GM19023 (cell line): ENCODE results near the gene NPFF.
"Not testable (repeated sequence)": the region's sequence is repeated elsewhere in the genome, so short reads cannot be mapped to it uniquely, and the experiment has no call there.

Source experiments
- ATAC-seq: cut with Tn5 transposase; IDR thresholded peaks from one replicate; pipeline ENCODE4 v1.9.1; 2021; ENCODE audit warnings: mild to moderate bottlenecking, moderate library complexity; ENCODE audit not compliant: unreplicated experiment

Gene NPFF

DNA sequence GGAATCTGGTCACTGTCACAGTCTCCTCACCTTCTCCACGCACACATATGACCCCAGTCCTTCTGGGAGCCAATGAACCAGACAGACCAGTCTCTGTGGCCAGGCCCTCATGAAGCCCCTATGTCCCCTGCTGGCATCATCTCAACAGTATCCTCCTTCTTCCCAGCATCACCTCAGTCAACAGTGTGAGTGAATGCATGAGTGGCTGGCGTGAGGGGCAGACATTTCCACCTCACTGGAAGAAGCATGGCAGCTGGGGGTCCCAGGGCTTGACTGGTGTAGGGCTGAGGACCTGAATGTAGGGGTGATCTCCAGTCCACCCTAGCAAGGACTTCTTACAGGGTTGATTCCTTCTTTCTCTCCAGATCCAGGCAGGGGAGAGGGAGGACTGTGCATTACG lies 9.8 kb downstream of the NPFF start:
- ATAC-seq: no peak

DNA sequence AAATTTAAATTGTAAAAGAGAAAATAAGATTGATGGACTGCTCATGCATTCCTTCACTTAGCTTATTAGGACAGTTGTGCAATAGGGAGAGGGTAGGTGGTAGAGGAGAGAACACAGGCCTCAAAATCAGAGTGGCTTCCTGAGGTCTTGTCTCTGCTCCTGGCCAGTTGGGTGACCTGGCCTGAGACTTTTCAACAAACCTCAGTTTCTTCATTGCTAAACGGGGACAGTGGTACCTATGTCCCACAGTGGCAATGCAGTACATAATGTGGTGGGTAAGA lies 10.6 kb downstream of the NPFF start:
- ATAC-seq: no peak

DNA sequence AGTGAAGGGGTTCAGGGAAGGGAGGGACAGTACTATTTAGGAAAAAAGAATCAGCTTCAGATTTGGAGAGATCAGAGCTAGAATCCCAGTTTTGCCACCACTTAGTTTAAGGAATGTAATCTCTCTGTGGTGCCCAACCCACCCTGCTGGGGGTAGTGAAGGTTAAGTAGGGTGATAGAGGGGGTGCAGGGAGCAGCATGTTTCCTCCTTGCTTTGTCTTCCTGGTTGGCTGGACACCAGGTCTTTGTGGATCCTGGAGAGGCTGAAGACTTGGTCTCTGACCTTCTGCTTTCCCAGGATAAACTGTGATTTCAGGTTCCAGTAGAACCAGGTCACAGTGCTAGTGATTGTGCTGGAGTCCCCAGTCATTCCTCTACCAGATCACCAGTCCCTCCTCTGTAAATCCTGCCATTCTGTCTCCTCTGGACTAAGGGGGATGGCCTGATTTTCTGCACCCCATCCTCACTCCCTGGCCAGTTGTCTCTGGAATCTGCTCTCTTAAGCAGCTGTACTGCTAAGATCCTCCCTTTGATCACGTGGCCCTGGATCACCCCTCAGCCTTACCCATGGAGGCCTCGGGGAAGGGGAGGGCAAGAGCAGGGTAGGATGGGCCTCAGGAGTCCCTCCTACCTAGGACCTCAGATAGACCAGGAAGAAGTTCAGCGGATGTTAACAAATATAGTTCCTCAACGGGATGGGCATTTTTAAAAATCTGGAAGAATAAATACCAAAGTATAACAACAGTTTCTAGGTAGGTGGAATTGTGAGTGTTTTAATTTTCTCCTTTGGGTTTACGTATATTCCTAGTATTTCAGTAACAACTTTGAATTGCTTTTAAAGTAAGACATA lies 11.2 kb downstream of the NPFF start:
- no peak for ATAC-seq

DNA sequence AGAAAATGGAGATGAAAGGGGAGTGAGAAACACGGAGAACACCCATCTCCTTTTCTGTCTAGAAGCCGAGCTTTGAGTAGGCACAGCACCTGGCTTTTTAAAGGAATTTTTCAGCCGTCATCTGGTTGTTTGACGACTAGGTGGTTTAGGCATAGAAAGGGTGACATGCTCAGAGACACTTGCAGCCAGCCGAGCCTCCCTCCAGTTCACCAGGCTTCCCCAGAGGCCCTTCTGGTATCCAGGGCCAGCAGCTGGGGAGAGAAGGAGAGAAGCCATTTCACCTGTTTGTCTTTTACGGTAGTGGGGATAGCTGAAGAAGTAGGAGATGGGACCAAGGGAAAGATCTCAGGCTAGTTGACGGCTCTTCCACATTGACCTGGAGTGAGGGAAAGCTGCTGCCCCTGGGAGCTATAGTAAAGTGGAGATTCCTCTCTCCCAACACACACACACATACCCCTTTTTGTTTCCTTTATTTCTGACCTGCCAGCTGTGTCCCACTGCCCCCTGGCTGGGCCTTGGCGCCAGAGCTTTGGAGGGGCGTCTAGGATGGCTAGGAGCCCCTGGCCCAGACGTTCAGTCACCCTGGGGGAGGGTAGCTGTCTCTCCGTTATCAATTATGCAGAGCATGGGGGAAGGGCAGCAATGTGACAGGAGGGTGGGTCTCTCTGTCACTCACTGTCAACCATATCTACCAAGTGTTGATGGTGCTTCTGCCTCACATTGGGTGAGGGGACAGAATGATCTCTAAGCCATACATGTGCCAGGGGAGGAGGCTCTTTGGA lies 13.5 kb downstream of the NPFF start:
- ATAC-seq: no peak

DNA sequence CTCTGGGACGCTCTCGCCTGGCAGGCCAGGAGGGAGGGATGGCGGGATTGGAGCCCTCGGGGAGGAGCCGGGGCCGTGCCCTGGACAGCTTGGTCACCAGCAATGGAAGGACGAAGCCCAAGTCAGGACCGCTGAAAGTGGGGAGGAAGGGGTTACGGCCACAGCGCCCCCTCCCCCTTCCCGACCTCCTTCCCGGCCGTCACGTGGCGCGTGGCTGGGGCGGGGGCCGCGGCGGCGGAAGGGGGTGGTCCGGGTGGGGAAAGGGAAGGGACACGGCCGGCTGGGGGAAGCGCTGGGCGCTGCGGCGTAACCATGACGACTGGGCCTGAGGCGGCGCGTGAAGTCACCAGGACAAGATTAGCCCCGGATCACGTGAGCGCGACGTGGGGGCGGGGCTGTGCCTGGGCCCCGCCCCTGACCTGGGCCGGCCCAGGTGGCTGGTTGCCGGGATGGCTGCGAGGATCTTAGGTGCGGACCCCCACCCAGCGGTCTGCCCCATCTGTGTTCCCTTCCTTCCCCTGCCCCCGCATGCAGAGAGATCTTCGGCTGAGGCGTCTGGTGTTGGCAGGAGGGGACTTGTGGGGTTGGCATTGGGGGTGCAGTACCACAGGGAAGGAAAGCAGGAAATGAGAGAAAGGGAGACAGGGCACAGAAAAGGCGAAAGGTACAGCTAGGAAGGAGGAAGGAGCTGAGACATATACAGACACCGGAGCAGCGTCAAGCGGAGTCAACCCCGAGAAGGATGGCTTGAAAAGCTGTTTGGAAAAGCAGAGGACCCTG lies 14.3 kb downstream of the NPFF start:
- ATAC-seq: peak; percentile 97

DNA sequence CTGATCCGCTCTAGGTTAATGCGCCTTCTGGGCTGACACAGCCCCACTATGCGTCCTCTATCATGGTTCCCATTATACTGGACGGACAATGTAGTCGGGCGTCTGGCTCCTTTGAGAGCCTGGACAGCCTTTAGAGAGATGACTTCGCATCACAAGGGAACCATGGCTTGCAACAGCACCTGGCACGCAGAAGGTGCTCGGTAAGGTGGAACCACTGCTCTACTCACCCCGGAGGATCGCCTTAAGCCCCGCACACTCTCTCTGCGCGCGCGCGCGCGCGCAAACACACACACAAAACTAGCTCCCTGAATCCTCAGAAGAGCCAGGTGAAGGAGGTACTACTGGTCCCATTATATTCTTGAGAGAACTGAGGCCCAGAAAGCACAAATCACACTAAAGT lies 15.1 kb downstream of the NPFF start:
- no peak for ATAC-seq

DNA sequence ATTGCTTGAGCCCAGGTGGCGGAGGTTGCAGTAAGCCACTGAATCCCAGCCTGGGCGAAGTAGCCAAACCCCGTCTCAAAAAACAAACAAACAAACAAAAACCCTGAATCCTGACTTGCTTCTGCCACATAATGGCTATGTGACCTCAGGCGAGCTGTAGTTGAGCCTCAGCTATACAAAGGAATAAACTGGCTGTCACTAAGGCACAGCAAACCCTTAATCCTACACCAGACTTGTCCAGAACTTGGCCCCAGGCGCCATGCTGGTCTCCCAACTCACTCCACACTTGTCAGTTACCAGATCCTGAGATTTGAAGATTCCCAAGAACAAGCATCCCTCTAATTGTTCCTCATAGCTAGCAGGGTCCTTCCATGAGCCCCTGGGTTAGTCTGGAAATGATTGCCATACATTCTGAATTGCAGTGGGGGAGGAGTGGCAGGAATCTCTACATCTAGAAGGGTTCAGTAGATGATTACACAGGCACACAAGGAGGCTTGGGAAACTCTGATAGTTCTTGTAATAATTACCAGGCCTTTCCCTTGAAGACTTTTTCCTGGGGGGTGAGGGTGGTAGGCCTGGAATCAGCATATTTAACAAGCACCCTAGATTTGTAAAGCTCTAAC lies 17.9 kb downstream of the NPFF start:
- no peak for ATAC-seq

DNA sequence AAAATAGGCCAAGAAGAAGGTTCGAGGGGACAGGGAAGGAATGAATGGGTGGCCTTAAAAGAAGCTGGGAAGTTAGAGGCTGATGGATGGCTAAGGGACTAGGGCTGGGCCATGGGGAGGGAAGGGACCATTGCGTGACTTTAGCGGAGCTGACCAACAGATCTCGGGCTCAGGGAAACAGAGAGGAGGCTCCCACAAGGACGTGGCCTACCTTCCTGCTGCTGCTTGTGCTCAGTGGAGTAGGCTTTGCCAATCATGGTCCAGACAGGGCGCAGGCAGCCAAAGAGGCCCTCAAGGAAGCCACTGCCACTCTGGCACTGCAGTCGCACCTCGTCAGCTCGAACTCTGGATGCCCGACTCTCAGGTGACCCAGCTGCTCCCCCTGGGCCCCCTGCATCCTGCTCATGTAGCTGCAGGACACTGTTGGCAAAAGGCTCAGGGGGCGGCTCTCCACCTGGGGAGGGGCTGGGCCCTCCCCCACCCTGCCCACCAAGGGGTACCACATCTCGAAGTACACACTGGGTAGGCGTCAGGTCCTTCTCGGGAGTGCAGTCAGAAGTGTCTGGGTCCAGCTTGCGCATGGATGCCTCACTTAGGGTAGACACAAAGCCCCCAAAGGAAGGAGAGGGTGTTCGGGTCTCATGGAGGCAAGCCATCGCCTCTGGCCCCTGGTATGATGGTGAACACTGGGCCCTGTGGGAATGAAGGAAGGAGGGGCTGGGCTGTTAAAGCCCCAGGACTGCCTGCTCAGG lies 20.4 kb downstream of the NPFF start:
- no peak for ATAC-seq

DNA sequence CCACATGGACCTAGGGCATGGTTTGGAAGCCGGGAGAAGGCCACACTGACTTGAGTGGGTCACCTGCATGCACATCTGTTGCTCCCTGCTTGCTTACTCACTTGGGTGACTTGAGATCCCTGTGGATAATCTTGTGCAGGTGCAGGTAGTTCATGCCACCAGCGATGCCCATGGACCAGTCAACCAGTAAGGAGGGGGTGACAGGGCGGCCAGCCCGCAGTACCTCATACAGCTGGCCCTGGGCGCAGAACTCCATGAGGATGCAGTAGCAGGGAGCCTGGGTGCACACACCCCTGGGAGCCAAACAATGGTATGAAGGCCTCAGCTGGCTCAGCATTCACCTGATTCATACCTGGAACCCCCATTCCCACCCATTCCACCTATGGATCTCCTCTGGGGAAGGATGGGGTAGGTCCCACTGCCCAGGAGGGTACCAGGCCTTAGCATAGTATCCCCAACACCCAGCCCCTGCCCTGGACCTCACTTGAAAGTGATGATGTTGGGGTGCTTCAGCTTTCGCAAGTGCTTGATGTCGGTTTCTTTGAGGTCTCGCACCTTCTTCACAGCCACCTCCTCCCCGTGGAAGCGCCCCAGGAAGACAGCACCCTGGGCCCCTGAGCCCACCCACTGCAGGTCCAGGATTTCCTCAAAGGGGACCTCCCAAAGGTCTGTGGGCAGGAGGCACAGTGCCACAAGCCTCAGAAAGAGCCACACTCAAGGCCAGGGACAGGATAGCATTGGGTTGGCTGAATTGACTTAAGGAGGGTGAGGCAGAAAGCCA lies 21.1 kb downstream of the NPFF start:
- no peak for ATAC-seq

DNA sequence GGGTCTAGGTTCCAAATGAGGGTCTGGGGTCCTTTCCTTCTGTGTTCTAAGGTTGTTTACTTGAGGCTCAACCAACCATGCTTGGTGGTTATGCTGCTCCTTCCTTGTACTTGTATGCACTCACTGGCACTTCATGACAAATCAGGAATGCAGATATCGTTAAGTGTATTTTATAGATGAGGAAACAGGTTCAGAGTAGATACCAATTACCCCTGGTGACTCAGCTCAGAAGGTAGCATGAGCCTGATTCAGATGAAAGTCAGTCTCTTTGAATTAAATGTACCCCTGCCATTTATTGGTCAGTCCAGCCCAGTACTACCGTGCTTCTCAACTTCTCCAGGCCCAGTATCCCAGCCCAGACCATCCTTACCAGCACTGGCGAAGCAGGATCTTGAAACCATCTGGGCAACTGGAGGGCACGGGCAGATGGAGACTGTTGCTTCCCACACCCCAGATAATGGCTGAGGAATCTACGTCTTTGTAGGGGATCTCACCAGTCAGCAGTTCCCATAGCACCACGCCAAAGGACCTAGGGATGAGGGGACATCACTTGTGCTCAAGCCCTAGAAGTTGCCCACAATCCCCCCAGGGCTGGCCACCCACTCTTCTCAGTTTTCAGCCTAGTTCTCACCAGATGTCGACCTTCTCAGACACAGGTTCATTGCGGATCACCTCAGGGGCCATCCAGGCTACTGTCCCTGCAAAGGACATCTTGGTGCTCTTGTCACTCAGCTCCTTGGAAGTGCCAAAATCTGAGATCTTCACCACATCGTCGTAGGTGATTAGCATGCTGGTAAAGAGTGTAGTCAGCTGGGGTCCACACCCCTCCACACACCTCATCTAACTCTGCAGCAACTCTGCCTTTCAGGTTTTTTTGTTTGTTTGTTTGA lies 22.4 kb downstream of the NPFF start:
- ATAC-seq: no peak

DNA sequence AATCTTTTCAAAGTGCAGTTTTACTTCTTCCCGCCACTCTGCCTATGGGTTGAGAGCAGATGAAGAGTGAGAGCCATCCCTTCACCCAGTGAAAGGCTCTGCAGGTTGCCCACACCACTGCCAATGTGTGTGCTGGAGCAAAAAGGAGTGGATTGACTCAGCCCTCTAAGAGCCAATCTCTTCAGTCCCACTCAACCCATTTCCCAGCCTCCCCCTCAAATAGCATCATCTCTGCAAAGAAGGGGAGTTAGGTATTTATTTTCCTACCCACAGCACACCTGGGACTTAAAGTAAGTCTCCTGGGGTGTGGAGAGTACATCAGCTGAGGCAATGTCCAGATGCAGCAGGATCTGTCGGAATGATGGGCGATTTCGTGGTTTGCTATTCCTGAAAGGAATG lies 23.3 kb downstream of the NPFF start:
- ATAC-seq: no peak

DNA sequence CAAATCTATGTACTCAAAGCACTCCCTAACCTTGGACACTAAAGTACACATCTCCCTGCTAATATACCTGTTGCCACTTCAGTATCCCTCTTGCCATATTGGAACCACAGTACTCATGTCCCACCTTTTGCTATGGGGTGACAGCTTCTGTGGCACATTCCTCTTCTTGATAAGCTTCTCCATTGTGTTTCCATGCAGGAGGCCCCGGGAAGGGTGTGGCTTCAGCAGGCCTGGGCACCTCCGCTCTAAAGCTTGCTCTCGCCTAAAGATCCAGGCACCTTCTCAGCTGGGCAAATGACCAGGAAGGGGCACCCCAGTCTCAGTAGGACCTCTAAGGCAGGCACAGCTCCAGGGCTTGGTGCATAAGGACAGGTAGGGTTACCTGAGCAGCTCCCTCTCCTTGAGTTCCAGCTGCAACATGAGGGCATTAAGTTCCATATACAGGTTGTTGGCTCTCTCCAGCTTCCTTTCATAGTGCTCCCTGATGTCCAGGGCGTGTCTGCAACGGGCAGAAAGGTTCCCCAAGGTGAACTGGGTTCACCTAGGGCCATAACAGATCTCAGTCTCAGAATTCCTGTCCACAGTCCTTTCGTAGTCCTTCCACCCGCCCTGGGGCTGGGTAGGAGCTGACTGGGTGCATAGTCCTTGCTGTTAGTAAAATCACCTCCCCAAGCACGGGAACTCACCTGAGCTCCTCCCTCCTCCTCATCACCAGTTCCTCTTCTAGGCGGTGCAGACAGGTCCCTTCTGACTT lies 23.9 kb downstream of the NPFF start:
- ATAC-seq: no peak

DNA sequence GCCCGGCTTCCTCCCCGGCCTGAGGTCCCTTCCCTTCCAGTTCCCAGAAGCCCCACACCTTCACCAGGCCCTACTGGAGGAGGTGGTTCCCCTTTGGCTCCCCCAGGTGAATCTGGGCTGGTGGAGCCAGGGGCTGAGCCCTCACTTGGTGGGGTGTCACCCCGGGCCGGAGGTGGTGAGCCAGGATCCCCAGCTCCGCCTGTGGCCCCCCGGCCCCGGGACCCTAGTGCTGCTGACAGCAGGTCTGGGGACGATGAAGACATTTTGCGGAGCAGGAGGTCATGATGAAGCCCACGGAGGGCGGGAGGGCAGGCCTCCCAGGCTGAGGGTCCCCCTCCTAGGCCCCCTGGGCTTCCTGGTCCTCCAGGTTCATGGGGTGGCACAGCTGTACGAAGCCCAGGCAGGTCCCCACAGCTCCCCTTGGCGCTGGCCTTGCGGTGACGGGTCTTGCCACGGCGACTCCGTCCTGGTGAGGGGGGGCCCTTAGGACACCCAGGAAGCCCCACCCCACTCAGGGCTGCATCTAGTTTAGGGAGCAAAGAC lies 24.6 kb downstream of the NPFF start:
- no peak for ATAC-seq

DNA sequence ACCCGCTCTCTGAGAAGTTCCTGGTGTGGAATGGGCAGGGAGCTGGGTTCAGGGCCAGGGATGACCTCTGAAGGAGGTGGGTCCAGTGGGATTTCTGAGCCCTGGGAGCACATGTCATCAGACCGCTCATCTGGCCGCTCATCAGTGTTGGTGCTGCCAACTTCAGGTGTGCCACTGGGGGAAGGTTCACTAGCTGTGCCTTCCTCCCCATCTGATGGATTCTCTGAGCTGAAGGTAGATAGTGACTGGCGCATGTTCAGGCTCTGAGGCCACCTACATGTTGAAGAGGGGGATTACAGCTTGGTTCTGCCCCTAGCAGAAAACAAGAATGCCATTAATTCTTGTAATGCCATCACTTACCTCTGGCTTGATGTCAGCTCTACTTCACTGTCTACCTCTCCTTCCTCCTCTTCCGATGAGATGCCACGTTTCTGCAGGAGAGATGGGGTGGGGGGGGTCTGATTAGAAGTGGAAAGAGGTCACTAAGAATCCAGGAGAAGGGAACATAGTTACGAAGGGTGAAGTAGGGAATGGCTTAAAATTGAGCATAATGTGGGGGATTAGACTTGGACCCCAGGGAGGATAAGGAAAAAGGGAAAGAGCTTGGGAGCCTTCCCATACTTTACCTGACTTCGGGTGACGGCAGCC lies 25.2 kb downstream of the NPFF start:
- no peak for ATAC-seq

DNA sequence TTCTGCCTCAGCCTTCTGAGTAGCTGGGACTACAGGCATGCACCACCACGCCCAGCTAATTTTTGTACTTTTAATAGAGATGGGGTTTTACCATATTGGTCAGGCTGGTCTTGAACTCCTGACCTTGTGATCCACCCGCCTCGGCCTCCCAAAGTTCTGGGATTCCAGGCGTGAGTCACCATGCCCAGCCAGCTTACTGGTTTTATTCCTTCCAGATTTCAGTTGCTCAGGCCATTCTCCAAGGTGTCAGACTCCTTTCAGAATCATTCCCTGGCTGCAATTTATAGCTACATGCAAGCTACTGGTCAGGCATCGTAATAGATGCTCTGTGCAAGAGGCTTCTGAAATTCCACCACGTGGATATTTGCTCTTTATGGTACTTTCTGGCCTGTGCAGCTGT lies 25.8 kb downstream of the NPFF start:
- ATAC-seq: not testable (repeated sequence)

DNA sequence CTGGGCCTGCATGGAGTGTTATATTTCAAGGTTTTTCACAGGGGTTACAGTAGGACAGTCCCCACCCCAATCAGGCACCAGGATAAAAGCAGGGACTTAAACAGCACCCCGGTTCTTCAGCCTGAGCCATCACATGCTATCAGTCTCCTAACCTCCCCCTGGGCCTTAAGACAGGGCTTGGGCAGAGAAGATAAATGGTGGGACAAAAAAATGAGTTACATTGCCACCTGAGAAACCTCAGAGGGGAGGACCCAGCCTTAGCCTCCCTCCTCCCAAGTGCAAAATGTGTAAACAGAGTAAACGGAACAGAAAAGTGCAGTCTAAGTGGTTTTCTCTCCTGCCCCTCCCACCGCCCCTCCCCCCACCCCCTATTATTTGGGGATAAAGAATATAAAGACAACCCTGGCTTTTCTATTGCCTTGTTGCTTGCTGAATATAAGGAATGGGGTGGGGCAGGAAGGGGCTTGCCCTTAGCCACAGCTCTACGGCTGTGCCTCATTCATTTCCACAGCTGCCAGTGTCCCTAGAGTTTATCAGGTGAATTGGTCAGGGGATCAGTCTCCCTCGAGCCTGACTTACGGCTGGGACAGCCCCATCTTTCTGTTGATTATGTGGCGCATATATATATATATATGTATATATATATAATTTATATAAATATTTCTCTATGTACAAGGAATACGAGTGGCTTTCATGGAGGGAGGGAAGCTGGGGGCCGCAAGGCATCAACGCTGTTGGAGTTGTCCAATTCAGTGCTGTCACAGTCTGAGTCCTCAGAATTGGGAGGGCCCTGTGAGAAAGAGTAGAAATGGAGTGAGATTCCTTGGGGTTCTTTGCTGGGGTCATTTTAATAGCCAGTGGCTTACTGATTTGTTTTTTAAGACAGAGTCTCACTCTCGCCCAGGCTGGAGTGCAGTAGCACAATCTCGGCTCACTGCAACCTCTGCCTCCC lies 26.5 kb downstream of the NPFF start:
- no peak for ATAC-seq
